ENCODE results near the gene CTAG1B.
"Not testable (repeated sequence)": the region's sequence is repeated elsewhere in the genome, so short reads cannot be mapped to it uniquely, and the experiment has no call there.

The CTAG1B gene

DNA sequence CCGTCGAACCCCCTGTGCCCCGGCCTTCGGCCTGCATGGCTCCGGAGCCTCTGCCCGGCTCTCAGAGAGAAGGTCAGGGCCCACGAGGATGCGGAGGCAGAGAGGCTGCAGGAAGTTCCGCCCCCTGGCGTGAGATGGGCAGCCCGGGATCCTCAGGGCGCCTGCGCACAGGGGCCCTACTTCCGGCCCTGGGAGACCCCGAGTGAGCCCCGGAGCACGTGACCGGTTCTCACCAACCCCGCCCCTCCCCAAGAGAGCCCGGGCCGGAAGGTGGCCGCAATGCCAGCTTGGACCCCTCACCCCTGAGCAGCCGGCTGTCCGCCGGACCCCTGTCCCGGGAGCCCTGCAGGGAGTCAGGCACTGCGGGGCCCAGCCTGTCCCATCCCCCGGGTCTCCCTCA, at the start of gene CTAG1B:
CTAG1B (minus strand) TSS at position 101 of the 400 bp plus-strand sequence; CDS start at position 37, 64 bp downstream.
- not testable (repeated sequence) for H3K27me3 ChIP-seq (ENCODE audit: insufficient read depth, insufficient read length); H3K4me1 ChIP-seq (ENCODE audit: insufficient read depth, insufficient read length); DNase-seq (ENCODE audit: low read depth, low spot score); H3K9me3 ChIP-seq (ENCODE audit: insufficient read depth, low read length); H3K4me3 ChIP-seq (ENCODE audit: insufficient read length, low read depth); H3K36me3 ChIP-seq (ENCODE audit: insufficient read depth, insufficient read length, low read length); H3K9ac ChIP-seq (ENCODE audit: insufficient read length, low read depth)

DNA sequence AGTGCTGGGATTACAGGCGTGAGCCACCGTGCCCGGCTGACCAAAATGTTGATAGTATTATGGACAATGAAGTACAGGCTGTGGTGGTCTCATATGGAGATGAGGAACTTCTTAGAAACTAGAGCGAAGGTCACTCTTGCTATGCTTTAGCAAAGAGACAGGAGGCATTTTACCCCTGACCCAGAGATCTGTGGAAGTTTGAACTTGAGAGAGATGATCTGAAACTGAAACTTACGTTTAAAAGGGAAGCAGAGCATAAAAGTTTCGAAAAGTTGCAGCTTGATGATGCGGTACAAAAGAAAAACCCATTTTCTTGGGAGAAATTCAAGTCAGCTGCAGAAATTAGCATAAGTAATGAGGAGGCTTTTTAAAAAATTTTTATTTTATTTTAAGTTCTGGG, 42.8 kb upstream of the CTAG1B start:
- TF ChIP-seq SUZ12 (IDR thresholded peaks at IDR 0.05; ENCODE audit: extremely low read depth, insufficient read depth, insufficient read length) (no peak), YY1 (IDR thresholded peaks at IDR 0.05; ENCODE audit: insufficient read depth, insufficient read length) (no peak), ZNF274 (IDR thresholded peaks at IDR 0.05; ENCODE audit: low read depth, low read length) (no peak)
- no peaks in the 10 kb centered on the region for H3K27me3 ChIP-seq (ENCODE audit: insufficient read depth, insufficient read length)
- no peak overlapping the region for H3K9ac ChIP-seq (ENCODE audit: insufficient read length, low read depth)
- H3K4me3 ChIP-seq (ENCODE audit: insufficient read length, low read depth) = no peak overlapping the region
- H3K36me3 ChIP-seq (ENCODE audit: insufficient read depth, insufficient read length, low read length) = no peaks in the 10 kb centered on the region
- no peaks in the 10 kb centered on the region for H3K4me1 ChIP-seq (ENCODE audit: insufficient read depth, insufficient read length)
- H3K9me3 ChIP-seq (ENCODE audit: insufficient read depth, low read length) = 0 out of 2 replicates have a peak, but pooled peaks cover 9% of the 10 kb centered on the region
- DNase-seq (ENCODE audit: low read depth, low spot score) = no peak

DNA sequence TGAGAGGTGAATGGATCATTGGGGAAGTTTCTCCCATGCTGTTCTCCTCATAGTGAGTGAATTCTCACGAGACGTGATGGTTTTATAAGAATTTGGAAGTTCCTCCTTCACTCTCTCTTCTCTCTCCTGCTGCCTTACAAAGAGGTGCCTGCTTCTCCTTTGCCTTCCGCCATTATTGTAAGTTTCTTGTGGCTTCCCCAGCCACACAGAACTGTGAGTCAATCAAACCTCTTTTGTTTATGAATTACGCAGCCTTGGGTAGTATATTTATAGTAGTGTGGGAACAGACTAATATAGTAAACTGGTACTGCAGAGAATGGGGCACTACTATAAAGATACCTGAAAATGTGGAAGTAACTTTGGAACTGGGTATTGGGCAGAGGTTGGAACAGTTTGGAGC, 42.1 kb upstream of the CTAG1B start:
- H3K27me3 ChIP-seq (ENCODE audit: insufficient read depth, insufficient read length) = no peaks in the 10 kb centered on the region
- DNase-seq (ENCODE audit: low read depth, low spot score) = no peak
- H3K36me3 ChIP-seq (ENCODE audit: insufficient read depth, insufficient read length, low read length) = no peaks in the 10 kb centered on the region
- H3K9me3 ChIP-seq (ENCODE audit: insufficient read depth, low read length) = 0 out of 2 replicates have a peak, but pooled peaks cover 9% of the 10 kb centered on the region
- H3K9ac ChIP-seq (ENCODE audit: insufficient read length, low read depth) = no peak overlapping the region
- no peaks in the 10 kb centered on the region for H3K4me1 ChIP-seq (ENCODE audit: insufficient read depth, insufficient read length)
- TF ChIP-seq ZNF274 (IDR thresholded peaks at IDR 0.05; ENCODE audit: low read depth, low read length) = no peak
- no peak for TF ChIP-seq YY1 (IDR thresholded peaks at IDR 0.05; ENCODE audit: insufficient read depth, insufficient read length)
- TF ChIP-seq SUZ12 (IDR thresholded peaks at IDR 0.05; ENCODE audit: extremely low read depth, insufficient read depth, insufficient read length) = no peak
- no peak overlapping the region for H3K4me3 ChIP-seq (ENCODE audit: insufficient read length, low read depth)

DNA sequence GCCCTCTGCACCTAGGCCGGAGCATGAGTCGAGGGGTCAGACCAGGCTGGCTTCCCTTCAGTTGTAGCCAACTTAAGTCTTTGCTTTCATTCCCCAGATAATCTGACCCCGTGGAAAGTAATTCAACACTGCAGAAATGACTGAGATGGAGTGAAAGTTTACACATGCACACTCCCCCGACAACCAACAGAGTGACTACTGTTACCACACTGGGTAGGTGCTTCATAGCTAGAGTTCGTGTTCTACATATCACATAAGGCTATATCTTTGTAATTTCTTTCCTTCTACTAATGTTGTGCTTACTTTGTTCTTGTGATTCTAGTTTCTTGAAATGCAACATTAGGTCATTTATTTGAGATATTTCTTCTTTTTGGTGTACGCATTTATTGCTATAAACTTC, 41.5 kb upstream of the CTAG1B start:
- H3K9me3 ChIP-seq (ENCODE audit: insufficient read depth, low read length) = 0 out of 2 replicates have a peak, but pooled peaks cover 9% of the 10 kb centered on the region
- no peak for DNase-seq (ENCODE audit: low read depth, low spot score)
- no peaks in the 10 kb centered on the region for H3K4me1 ChIP-seq (ENCODE audit: insufficient read depth, insufficient read length)
- TF ChIP-seq YY1 (IDR thresholded peaks at IDR 0.05; ENCODE audit: insufficient read depth, insufficient read length) (no peak), ZNF274 (IDR thresholded peaks at IDR 0.05; ENCODE audit: low read depth, low read length) (no peak), SUZ12 (IDR thresholded peaks at IDR 0.05; ENCODE audit: extremely low read depth, insufficient read depth, insufficient read length) (no peak)
- H3K9ac ChIP-seq (ENCODE audit: insufficient read length, low read depth) = no peak overlapping the region
- no peak overlapping the region for H3K4me3 ChIP-seq (ENCODE audit: insufficient read length, low read depth)
- H3K36me3 ChIP-seq (ENCODE audit: insufficient read depth, insufficient read length, low read length) = no peaks in the 10 kb centered on the region
- no peaks in the 10 kb centered on the region for H3K27me3 ChIP-seq (ENCODE audit: insufficient read depth, insufficient read length)

DNA sequence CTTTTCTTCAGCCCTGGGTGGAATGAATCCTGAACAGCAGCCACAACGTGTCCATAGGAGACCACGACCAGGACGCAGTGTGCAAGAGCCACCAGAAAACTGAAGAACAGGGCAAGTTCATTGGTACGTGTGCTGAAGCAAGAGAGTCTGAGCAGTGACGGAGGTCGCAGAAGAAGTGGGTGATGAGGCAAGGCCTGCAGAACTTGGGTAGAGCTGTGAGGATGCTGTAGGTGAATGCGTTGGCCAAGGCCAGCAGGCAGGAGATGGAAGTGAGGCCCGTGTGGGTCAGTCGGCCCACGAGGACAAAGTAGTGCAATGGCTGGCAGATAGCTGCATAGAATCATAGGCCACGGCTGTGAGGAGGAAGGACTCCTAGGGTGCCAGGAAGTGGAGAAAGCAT, 39.9 kb upstream of the CTAG1B start:
- DNase-seq (ENCODE audit: low read depth, low spot score) = no peak
- H3K36me3 ChIP-seq (ENCODE audit: insufficient read depth, insufficient read length, low read length) = no peaks in the 10 kb centered on the region
- no peak for TF ChIP-seq ZNF274 (IDR thresholded peaks at IDR 0.05; ENCODE audit: low read depth, low read length)
- TF ChIP-seq SUZ12 (IDR thresholded peaks at IDR 0.05; ENCODE audit: extremely low read depth, insufficient read depth, insufficient read length) = no peak
- no peak for TF ChIP-seq YY1 (IDR thresholded peaks at IDR 0.05; ENCODE audit: insufficient read depth, insufficient read length)
- H3K4me3 ChIP-seq (ENCODE audit: insufficient read length, low read depth) = no peak overlapping the region
- no peaks in the 10 kb centered on the region for H3K27me3 ChIP-seq (ENCODE audit: insufficient read depth, insufficient read length)
- no peaks in the 10 kb centered on the region for H3K4me1 ChIP-seq (ENCODE audit: insufficient read depth, insufficient read length)
- 0 out of 2 replicates have a peak, but pooled peaks cover 9% of the 10 kb centered on the region for H3K9me3 ChIP-seq (ENCODE audit: insufficient read depth, low read length)
- no peak overlapping the region for H3K9ac ChIP-seq (ENCODE audit: insufficient read length, low read depth)

DNA sequence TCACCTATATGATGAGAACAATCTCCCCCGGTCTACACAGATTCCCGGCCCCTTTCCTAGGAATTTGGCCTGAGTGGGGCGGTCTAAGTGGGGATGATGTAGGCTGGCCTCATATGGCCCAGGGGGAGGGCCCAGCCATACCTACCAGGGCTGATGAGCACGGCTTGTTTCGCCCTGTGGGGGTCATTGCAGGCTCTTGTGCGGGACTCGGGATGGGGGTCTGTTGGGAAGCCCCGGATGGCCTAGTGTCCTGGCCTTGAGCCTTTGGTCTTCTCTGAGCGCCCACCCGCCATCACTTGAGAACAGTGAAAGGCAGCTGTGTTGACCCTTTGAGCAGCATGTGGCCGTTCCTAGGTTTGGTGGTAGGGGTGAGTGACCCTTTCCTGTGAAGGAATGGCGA, 39.1 kb upstream of the CTAG1B start:
- Histone ChIP-seq H3K9ac (ENCODE audit: insufficient read length, low read depth) (no peak overlapping the region), H3K4me3 (ENCODE audit: insufficient read length, low read depth) (no peak overlapping the region), H3K36me3 (ENCODE audit: insufficient read depth, insufficient read length, low read length) (no peaks in the 10 kb centered on the region), H3K4me1 (ENCODE audit: insufficient read depth, insufficient read length) (no peaks in the 10 kb centered on the region), H3K9me3 (ENCODE audit: insufficient read depth, low read length) (0 out of 2 replicates have a peak, but pooled peaks cover 8% of the 10 kb centered on the region), H3K27me3 (ENCODE audit: insufficient read depth, insufficient read length) (no peaks in the 10 kb centered on the region)
- TF ChIP-seq SUZ12 (IDR thresholded peaks at IDR 0.05; ENCODE audit: extremely low read depth, insufficient read depth, insufficient read length) (no peak), ZNF274 (IDR thresholded peaks at IDR 0.05; ENCODE audit: low read depth, low read length) (no peak), YY1 (IDR thresholded peaks at IDR 0.05; ENCODE audit: insufficient read depth, insufficient read length) (no peak)
- no peak for DNase-seq (ENCODE audit: low read depth, low spot score)

DNA sequence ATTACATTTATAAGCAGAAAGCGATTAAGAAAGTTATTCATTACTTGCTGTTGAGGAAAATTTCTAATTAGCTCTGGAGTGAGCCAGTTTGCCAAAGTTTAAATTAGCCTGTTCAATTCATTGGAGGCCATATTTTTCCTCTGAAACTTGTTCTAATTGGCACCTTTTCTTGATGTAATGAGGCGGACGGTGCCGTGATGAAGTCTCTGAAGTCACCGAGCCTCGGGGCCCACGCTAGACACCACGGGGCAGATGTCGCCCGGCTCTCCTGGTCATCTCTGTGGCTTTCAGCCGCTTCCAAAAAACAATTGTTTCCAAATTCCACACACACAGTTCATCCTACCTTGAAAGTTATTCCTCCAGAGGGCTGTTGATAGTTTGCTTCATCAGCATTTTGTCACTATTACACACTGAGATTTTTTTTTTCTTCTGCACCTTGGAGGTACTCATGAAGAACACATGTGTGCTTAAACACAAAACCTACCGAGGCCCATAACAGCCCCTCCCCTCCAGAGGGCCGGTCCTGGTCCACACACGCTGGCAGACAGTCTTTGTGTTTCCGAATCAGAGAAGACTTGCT, 38.2 kb upstream of the CTAG1B start:
- TF ChIP-seq YY1 (IDR thresholded peaks at IDR 0.05; ENCODE audit: insufficient read depth, insufficient read length) = no peak
- no peak for TF ChIP-seq ZNF274 (IDR thresholded peaks at IDR 0.05; ENCODE audit: low read depth, low read length)
- no peak for TF ChIP-seq SUZ12 (IDR thresholded peaks at IDR 0.05; ENCODE audit: extremely low read depth, insufficient read depth, insufficient read length)
- H3K4me1 ChIP-seq (ENCODE audit: insufficient read depth, insufficient read length) = no peaks in the 10 kb centered on the region
- H3K36me3 ChIP-seq (ENCODE audit: insufficient read depth, insufficient read length, low read length) = no peaks in the 10 kb centered on the region
- H3K9me3 ChIP-seq (ENCODE audit: insufficient read depth, low read length) = no peaks in the 10 kb centered on the region
- no peak overlapping the region for H3K4me3 ChIP-seq (ENCODE audit: insufficient read length, low read depth)
- no peaks in the 10 kb centered on the region for H3K27me3 ChIP-seq (ENCODE audit: insufficient read depth, insufficient read length)
- DNase-seq (ENCODE audit: low read depth, low spot score) = no peak
- no peak overlapping the region for H3K9ac ChIP-seq (ENCODE audit: insufficient read length, low read depth)

All from NT2/D1 (cell line).